LNCaP clone FGC (cell line): ENCODE data around the gene TCERG1L.

Experiments used
- DNase-seq: peaks from one replicate; pipeline ENCODE4 v3.0.0-alpha.2; 2011; ENCODE audit warnings: low read depth
- H3K4me3 ChIP-seq: 2 replicates; pipeline ENCODE4 v1.5.1; 2011; ENCODE audit warnings: mild to moderate bottlenecking, low read depth, low read length, control low read depth
- TF ChIP-seq, protein P1 (sequence below): IDR thresholded peaks from 2 replicates; pipeline ENCODE4 v1.5.1; 2012; ENCODE audit warnings: mild to moderate bottlenecking; ENCODE audit not compliant: control insufficient read depth, insufficient read depth; ENCODE audit errors: extremely low read depth

The TCERG1L gene

DNA sequence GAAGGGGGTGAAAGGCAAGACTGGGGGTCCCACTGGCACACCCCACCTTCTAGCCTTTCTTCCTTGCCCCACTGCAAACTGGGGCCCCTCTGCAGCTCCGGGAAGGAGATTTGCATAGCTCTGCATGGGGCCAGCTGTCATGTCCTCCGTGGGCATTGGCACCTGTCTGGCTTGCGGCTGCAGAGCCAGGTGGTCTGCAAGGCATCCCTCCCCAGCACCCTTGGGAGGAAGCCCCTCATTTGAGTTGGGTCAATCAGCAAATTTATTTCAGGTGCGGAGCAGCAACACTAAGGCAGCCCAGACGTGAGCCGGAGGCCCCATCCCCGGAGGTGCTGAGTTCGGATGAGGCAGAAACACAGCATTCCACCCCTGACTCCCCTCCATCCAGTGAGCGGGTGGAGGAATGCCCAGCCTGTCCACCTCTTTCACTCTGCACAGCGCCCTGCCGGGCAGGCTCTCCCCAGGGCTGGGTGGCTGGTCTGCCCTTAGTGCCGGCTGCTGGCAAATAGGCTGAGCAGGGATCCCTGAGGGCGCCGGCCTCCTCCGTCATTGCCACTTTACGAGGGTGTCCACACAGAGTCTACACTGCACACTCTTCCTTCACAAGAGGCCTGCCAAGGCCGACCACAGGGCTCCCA lies 143.2 kb downstream of the TCERG1L start:
- TF ChIP-seq, protein P1, sequence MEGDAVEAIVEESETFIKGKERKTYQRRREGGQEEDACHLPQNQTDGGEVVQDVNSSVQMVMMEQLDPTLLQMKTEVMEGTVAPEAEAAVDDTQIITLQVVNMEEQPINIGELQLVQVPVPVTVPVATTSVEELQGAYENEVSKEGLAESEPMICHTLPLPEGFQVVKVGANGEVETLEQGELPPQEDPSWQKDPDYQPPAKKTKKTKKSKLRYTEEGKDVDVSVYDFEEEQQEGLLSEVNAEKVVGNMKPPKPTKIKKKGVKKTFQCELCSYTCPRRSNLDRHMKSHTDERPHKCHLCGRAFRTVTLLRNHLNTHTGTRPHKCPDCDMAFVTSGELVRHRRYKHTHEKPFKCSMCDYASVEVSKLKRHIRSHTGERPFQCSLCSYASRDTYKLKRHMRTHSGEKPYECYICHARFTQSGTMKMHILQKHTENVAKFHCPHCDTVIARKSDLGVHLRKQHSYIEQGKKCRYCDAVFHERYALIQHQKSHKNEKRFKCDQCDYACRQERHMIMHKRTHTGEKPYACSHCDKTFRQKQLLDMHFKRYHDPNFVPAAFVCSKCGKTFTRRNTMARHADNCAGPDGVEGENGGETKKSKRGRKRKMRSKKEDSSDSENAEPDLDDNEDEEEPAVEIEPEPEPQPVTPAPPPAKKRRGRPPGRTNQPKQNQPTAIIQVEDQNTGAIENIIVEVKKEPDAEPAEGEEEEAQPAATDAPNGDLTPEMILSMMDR = no peak
- DNase-seq = no peak
- H3K4me3 ChIP-seq = no peak overlapping the region

DNA sequence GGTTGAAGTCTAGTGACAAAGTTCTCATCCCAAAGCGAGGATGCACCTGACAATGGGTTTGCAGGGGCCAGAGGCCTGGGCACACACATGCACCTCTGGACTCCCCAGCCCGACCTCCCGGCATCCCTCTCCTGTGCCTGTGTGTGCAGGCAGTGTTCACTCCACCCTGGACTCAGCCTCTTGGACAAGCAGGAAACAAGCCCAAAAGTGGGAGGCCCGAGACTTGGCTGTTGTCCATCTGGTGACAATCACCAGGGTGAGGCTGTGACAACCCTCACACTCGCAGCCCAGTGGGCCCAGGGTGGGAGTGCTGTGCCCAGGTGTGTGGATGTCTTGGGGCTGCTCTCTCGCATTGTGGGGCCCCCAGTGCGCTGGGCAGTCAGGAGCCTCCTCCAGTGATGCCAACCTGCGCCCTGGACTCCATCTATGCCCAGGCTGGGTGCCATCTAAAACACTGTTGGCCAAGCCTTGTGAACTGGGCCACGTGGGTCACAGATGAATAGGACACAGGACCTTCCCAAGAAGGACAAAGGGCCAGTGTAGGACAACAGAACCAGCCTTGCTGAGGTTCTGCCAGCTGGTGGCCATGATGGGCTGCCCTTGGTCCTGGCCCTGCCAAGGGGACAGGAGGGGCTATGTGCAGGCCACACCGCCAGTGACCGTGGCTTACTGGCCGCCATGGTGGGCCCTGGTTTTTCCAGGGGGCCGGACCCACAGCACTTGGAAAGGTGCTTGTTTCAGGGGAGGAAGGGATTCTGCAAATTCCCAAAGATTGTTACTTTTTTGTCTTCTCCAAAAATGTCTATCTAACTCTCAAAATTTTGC lies 144.3 kb downstream of the TCERG1L start:
- TF ChIP-seq, protein P1 = no peak
- no peak overlapping the region for H3K4me3 ChIP-seq
- no peak for DNase-seq

- DNase-seq = no peak
- H3K4me3 ChIP-seq = no peak overlapping the region
- TF ChIP-seq, protein P1 = no peak
Measured at GRCh38 chr10:131166486-131166885, 145.0 kb downstream of the TCERG1L start.

DNA sequence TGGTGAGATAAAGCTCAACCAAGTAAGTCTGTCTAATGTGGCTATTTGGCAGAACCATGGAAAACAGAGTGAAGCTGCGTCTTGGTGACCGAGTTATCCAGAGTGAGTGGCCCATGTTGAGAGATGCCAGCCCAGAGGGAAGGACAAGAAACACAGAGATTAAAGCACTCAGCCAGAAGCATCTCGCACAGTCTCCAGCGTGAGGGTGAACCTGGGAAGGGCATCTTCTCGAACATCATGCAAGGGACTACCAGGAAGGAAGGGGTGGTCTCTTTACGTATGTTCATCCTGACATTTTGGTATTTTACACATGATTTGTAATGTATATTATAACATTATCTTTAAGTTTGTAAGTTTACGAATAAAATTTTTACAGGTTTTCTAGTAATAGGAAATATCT lies 146.4 kb downstream of the TCERG1L start:
- no peak overlapping the region for H3K4me3 ChIP-seq
- TF ChIP-seq, protein P1 = no peak
- DNase-seq = no peak

DNA sequence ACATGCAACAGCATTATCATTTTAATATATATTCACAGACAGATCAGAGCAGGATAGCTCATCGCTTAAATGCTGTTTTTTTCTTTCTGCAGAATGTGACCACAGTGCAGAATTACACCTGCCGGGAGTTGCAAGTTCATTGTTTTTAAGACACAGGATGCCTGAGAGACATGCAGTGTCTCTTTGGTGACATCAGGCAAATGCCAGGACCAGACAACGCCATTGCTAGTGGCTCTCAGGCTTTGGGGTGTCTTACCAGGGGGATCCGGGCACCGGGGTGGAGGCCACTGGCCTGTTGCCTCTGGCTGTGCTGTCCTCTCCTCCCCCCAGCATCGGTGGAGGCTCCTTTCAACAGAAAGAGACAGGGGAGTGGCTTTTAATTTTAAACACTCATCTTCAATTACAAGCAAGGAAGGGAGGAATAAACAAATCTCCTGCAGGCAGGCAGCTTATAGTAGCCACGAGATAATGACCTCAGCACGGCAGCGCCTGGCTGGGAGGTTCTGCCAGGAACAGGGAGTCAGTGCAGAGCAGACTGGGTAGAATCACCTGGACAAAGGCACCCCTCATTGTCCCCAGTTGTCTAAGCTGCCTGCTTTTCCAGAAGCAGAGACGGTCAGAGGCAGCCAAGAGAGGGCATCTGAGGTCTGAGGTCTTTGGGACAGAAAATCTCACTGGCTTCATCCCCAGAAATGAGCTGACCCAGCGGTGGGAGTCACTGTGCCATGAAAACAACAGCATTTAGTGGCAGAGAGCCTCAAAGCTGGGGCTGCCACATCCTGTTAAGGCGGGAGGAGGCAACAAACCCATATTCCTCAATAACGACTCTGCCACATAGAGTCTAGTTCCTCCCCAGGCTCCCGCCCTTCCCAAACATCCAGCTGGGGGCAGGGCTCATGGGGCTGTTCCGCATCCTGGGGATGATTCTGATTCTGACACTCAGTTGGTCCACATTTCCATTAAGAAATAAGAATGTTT lies 148.4 kb downstream of the TCERG1L start:
- TF ChIP-seq, protein P1 = no peak
- DNase-seq = no peak
- no peak overlapping the region for H3K4me3 ChIP-seq

- no peak overlapping the region for H3K4me3 ChIP-seq
- no peak for DNase-seq
- TF ChIP-seq, protein P1 = no peak
Measured at GRCh38 chr10:131162211-131162610, 149.3 kb downstream of the TCERG1L start.
